Fibroblast of skin of right quadriceps (primary cell): ENCODE results near the gene RACGAP1.
A peak's percentile ranks its signal among the peaks of the same experiment; 100 is the strongest.
"Not testable (repeated sequence)": the region's sequence is repeated elsewhere in the genome, so short reads cannot be mapped to it uniquely, and the experiment has no call there.

Experiments used
- DNase-seq: peaks from one replicate; pipeline ENCODE4 v3.0.0-alpha.2; 2013

The RACGAP1 gene

DNA sequence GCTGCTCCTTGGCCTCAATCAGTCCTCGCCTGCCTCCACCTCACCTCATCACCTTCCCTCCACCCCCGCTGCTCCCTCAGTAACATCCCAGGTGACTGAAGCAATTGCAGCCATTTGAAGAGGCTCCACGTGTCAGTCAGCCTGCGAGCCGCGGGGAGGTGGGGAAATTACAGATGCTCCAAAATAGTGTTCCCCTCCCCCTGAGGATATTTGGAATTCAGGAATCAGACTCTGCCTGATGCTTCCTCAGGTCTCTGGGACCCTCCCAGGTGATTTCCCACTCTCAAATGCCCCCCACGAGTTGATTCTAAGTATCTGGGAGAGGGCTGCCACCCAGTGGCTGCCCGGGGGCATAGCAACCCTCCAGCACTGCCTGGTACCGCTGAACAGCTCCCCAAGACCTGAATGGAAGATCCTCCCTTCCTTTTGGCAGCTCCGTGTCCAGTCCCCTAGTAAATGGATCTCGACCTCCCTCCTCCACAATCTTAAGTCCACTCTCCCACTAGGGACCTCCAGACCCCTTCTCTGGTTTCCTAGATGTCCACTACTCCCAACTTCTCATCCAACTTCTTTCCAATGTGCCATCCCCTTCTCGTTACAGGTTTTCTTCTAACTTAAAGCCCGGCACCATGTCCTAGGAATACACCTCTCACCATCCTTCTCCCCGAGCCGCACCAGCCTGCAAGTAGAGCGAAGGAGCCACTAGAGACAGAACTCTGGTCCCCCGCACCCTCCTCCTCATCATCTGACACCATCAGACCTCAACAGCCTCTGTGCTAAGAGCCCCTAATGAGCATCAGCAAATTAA lies 30.7 kb upstream of the RACGAP1 start:
- DNase-seq: peak; percentile 29

- no peak for DNase-seq
These were observed 28.3 kb upstream of the RACGAP1 start for GRCh38 chr12:50053583-50053982.

DNA sequence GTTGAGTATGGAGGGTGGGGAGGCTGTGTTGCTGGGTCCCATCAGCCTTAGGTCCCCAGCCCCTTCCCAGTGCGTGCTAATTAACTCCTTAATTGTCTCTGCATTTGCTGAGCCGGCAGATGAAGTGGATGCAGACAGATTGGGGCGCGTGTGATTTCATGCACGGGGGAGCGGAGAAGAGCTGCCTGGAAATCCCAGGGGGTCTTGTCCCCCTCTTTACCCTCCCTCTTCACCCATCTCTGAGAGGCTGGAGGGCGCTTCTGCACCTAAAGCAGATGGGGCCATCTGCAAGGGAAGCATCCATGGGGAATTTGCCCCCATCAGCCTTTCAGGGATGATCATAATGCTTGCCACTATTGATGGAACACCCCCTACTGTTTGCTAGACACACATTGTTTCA lies 27.7 kb upstream of the RACGAP1 start:
- no peak for DNase-seq

GRCh38 chr12:50052544-50052943 lies 27.2 kb upstream of the RACGAP1 start:
- no peak for DNase-seq

DNA sequence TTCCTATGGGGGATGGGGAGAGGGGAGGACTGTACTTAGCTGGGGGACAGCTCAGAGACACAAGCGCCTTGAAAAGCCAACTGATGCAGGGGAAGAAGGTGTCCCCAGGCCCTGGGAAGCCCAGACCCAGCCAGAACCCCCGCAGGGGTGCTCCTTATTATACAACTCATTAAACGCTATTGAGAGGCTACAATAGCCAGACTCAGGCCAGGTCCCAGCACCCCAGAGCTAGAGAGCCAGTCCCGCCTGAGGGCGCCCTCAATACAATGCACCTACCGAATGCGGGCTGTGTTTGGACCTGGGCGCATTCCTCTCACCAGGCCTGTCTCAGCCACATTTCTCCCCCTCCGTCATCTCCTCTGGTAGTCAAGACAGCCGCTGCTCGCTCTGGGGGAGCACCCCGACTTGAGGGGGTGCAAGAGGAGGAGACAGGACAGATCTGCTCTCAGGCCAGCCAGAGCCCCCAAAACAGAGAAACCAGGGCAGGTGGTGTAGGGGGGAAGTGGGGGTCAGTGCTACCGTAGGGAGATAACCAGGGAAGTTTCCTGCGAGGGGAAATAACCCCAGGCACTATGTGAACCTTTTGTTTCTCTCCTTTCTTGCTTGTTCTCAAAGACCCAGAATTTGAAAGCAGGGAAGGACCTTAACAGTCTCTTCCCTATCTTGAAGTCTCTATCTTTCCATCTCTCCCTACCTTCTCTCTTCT lies 26.0 kb upstream of the RACGAP1 start:
- no peak for DNase-seq

DNA sequence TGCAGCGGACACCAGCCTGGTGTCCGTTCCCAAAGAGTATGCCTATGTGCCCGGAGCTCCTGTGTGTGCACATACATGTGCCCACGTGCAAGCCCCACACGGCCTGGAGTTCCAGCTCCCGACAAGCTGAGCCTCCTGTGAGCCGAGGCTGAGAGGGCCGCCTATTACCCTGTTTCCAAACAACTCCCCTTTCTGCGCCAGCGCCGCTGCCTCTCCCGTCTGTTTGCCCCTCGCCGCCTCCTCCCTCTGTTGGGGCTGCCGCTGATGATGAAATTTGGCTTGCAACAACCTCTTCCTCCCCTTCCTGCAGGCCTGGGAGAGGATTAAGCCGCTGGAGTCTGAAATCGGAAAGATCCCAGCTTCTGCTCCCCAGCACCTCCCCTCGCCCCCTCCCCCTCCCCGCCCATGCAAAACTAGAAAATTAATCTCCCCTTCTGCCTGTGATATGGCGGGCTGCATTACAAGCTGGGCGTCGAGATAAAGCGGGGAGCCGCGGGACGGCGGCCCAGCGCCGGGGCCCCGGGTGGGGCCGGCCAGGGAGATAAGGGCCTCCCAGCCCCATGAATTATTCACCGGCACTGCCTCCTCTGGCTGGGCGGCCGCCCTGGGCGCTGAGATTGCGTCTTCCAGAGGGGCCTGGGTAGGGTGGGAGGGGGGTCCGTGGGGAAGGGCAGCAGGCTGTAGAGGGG lies 25.3 kb upstream of the RACGAP1 start:
- DNase-seq: peak; percentile 68

DNA sequence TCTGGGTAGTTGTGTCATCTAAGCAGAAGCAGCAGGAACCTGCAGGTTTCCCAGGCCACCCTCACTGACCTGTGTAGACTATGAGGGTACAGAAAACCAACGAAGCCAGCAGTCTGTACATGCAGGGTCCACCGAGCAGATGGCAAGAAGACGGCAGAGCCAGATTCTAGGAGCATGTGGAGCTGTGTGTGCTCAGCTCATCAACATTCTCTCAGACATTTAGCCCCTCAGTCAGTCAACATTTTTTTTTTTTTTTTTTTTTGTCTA lies 24.8 kb upstream of the RACGAP1 start:
- no peak for DNase-seq

DNA sequence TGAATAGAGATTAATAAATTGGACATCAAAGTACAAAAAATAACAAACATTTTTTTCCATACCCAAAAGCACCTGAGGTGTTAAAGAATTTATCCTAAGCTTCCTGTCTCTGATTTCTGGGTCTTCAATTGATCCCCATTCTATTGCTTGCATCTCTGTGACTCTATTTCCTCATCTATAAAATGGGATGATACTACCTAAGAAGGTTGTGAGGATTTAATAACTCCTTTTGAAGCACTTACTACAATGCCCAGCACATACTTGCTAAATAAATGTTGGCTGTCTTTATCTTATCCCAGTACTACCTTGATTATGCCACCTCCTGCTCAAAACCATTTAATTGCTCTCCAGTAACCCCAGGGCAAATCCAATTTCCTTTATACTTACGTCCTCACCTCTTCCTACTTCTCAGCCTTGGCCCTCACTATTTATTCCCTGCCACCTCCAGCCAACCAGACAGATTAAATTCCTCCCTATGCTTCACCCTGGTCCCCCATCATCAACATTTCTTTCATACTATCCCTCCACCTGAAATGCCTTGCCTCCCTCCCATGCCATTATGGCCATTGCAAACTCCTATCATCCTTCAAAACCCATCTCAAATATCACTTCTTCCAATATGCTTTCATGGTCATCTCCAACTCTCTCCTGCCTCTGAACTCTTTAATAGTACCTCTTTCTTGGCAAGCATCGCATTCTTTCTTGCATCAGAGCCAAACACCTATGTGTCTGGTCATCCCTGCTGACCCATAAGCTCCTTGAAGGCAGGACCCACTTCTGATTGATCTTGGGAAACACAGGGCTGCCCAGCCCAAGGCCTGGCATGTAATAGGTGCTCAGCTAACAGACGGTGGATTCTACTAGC lies 24.2 kb upstream of the RACGAP1 start:
- no peak for DNase-seq

DNA sequence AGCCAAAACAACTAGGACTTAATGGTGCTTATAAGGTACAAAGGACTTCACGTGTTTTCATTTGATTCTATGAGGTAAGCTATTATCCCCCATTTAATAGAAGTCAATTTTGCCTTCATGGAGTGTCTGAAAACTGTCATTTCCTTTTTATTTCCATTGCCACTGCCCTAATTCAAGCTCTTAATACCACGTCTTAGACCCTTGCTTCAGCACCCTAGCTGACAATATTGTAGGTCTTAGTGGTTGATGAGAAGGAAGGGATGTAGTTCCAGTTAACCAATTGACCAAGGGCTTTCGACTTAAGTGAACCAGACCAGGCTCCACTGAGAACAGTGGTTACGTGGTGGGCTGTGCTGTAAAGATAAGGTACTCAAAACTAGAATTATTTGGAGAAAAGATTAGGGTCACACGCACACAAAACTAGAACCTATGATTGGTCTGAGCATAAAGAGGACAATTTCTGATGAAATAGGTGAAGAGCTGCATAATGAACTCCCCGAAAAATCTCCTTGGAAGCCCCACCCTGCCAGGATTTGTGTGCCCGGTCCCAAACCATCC lies 22.5 kb upstream of the RACGAP1 start:
- no peak for DNase-seq

DNA sequence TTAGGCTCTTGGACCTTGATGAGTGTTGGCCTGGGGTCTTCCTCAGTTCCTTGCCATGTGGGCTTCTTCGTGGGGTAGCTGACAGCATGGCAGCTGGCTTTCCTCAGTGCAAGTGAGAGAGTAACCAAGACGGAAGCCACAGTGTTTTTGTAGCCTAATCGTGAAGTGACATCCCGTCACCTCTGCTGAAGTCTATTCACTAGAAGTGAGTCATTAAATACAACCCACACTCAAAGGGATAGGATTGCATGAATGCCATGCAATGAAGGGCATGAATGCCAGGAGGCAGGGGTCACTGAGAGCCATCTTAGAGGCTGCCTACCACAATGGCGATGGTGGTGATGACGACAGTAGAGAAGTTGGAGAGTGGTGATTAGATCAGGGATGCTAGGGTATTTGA lies 18.6 kb upstream of the RACGAP1 start:
- DNase-seq: no peak

DNA sequence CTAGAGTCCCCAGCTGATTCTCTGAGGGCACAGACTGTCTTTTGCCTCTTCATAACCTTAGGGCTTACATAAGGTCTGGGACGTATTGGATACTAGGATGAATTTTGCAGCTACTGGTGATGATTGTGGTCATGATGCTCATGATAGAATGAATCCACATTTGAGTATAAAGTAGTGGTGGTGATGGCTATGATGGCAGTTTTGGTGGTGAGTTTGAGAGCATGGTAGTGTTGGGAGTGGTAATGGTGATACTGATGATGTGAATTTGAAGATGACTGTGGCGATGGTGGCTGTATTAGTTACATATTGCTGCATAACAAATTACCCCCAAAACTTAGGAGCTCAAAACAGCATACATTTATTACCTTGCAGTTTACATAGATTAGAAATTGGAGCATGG lies 18.0 kb upstream of the RACGAP1 start:
- DNase-seq: no peak

DNA sequence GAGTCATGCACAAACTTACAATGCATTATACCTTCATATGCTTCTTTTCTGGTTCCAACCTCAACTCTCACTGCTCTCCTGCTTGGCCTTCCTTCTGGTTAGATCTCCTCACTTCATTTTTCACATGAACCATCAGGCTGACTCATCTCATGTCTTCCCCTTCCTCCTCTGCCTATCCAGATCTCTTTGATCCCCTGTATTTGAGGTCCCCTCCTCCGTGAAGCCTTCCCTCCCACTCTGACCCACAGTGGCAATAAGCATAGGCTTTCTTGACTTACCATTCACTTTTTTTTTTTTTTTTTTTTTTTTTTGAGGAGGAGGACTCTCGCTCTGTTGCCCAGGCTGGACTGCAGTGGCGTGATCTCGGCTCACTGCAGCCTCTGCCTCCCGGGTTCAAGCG lies 17.4 kb upstream of the RACGAP1 start:
- no peak for DNase-seq

DNA sequence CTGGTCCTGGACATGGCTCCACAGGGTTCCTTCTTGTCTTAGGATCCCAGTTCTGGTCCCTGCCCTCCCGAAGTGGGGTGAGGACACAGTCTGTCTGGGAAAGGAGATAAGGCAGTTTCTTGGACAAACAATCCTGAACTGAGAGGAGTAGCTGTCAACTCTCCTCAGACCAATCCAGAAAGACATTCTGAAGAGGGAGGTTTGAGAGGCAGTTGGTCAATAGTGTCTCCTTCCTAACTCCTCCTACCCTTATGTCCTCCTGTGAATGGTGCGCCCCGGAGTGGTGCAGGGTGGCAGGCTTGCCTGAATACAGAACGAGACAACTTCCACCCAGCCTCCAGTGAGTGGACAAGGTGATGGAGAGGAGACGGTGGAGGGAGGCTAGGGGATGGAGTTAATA lies 16.7 kb upstream of the RACGAP1 start:
- DNase-seq: no peak

DNA sequence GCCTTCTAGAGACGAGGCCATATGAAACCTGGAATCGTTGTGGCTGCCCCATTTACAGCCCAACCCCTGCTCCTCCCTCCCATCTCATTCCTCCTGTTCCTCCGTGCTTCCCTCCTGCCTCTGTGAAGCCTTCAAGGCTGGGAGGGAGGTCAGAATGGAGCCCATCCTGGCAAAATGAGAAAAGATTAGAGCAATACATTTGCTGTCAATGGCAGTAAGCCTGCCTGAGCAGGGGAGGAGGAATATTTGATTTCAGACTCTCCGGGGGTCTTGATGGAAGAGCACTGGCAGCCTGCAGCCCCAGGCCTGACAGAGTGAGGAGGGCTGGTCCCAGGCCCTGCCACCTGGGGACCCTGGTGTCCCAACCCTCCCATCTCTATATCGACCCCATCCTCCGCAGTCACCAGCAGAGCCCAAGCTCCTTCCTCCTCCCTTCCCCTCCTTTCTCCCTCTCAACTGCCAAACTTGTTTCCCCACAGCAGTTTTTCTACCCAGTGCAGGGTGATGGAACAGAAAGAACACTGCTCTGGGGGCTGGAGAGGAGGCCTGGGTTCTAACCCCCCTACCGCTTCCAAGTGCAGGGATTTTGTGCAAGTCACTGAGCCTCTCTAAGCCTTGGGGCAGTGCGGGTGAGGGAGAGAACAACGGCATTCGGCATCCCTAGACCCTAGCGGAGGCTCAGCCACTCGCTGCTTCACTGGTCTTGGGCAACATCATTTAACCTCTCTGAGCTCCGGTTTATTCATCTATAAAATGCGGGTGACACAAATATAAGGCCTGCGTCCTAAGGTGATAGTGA lies 16.0 kb upstream of the RACGAP1 start:
- DNase-seq: no peak

DNA sequence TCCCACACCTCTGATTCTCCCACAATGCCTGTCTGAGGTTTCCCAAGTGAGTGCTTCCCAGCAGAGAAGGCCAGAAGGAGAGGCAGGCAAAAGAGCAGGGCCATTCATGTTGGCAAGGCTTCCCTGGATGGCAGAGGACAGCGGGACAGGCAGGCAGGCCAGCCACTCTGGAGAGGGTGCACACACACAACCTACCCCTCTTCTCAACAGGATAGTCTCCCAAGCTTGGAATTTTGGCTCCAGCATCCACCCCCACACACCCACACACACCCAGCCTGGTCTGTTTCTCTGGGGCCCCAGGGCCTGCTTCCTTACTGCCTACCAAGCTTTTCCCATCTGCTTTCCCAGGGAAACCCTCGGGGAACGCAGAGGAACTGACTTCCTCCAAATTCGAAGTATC lies 15.4 kb upstream of the RACGAP1 start:
- DNase-seq: no peak

DNA sequence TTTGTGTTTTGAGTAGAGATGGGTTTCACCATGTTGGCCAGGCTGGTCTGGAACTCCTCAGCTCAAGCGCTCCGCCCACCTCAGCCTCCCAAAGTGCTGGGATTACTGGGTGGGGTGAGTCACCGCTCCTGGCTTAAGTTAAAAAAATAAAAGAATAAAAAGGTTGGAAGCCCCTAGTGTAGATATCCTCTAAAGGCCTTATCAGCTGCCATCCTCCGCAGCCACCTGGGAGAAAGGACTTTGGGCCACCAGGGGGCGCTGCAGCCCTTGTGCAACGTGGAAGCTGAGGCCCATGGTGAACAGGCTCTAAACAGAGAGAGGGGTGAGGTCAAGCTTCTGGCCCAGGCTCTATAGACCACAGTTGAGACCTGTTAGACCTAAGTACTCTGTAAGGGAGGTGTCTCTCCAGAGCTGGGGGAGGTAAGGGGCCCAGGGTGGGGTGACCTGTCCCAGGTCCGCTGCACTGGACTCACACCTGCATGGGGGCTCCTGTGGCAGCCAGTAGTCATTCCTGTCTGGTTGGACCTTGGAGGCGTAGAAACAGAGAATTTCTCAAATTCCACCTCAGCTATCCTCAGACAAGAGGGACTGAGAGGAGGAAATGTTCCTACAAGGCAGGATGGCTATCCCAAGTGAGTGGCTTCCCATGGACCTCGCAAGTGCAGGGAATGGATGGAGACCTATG lies 14.0 kb upstream of the RACGAP1 start:
- DNase-seq: peak; percentile 71

DNA sequence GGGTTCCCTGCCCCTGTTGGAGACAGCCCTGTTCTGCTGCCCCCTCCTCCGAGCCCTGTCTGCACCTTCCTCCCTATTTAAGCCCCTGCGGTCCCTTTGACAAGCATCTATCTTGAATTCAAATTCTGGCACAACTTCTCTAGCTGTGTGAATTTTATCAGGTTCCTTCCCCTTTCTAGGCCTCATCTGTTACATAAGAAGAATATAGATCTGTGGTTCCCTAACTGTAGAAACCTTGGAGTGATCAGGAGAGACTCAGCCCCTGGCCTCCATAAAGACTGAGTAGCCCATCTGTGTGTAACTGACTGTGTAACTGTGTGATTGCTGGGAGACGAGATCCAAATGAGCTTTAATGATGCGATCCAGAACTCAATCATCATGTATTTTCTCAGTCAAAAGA lies 13.0 kb upstream of the RACGAP1 start:
- no peak for DNase-seq

DNA sequence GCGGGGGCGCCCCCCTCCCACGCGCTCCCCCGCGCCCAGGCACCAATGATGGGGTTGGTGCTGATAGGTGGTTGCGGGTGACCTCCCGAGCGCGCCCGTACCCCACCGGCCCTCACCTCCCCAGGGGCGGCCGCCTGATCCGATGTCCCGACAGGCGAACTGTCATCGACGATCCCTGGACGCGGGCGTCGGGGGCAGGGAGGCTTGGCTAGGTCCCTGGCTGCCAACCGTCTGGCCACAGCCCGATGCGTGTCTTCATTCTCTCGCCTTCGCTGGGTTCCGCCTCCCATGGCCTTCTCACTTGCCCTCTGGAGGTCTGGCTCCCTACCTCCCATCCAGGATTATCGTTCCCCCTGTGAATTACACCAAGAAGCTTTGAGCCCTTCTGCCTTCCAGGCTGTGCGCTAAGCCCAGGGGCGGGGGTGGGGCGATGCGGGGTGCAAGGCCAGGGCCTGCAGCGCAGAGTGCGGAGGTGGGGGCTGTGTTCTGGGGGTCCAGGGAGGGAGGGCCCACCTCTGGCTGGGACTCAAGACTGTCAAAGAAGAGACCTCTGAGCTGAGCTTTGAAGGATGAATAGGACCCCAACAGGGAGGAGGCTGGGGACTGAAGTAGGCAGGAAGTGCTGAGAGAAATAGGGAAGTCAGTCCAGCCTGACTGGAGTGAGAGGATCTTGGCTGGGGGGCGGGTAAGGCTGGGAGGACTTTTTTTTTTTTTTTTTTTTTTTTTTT lies 7.7 kb upstream of the RACGAP1 start:
- DNase-seq: no peak

DNA sequence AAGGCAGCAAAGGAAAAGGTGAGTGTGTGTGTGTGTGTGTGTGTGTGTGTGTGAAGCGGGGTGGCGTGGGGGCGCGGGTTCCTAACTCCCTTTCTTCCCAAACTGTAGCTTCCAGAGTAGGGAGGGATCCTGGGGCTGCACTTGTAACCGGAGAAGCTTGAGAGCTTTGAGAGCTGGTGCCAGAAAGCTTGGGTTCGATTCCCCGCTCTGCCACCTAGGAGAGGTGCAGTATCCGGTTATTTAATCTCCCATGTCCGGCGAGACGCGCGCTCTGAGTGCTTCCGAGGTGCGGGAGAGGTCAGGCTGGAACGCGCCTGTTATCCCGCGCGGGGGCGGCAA lies 7.2 kb upstream of the RACGAP1 start:
- DNase-seq: no peak

DNA sequence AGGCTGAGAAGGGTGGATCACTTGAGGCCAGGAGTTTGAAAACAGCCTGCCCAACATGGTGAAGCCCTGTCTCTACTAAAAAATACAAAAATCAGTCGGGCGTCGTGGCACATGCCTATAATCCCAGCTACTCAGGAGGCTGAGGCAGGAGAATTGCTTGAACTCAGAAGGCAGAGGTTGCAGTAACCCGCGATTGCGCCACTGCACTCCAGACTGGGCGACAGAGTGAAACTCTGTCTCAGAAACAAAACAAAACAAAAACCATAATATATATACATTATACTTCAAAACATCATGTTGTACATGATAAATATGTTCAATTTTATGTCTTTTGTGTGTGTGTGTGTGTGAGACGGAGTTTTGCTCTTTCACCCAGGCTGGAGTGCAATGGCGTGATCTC lies 5.2 kb upstream of the RACGAP1 start:
- DNase-seq: not testable (repeated sequence)

- DNase-seq: no peak
These were observed 1.4 kb upstream of the RACGAP1 start for GRCh38 chr12:50026691-50027090.
